Fibroblast of lung (primary cell): ENCODE data around the gene COL25A1. TPM values are rescaled to one million over a fixed set of nuclear protein-coding genes. Genes with fewer than 3 reads are reported as not detected.

Experiments
- DNase-seq, 2 donors: peaks; one replicate each; pipeline versions ENCODE4 v3.0.0 to v3.0.0-alpha.2; 2010; ENCODE audit warnings: low read depth in 2 of 2
- H2AFZ ChIP-seq: 2 replicates; pipeline ENCODE4 v1.5.1; 2012; ENCODE audit warnings: low read length, control low read depth, inconsistent platforms
- H3K27ac ChIP-seq: 2 replicates; pipeline ENCODE4 v1.5.1; 2011; ENCODE audit warnings: low read length, control low read depth; ENCODE audit not compliant: insufficient read depth
- H3K27me3 ChIP-seq: 2 replicates; pipeline ENCODE4 v1.5.1; 2011; ENCODE audit warnings: mild to moderate bottlenecking, low read length; ENCODE audit not compliant: control insufficient read depth, insufficient read depth
- H3K36me3 ChIP-seq: 2 replicates; pipeline ENCODE4 v1.5.1; 2011; ENCODE audit warnings: low read length; ENCODE audit not compliant: control insufficient read depth, insufficient read depth
- H3K4me1 ChIP-seq: 2 replicates; pipeline ENCODE4 v1.5.1; 2011; ENCODE audit warnings: low read length; ENCODE audit not compliant: control insufficient read depth, insufficient read depth; ENCODE audit errors: extremely low read depth
- H3K4me2 ChIP-seq: 2 replicates; pipeline ENCODE4 v1.5.1; 2011; ENCODE audit warnings: low read length, control low read depth; ENCODE audit not compliant: insufficient read depth; ENCODE audit errors: extremely low read depth
- H3K4me3 ChIP-seq, 4 experiments: fragments of 200-600 bp in 1 of 4; sonication (generic) in 1 of 4; replicated peaks in 1 of 4; 2 replicates each; pipeline ENCODE4 v1.5.1; 2011 to 2016; ENCODE audit warnings: low read length in 4 of 4, low read depth in 3 of 4, mild to moderate bottlenecking in 3 of 4, control low read depth in 2 of 4, inconsistent platforms in 1 of 4, mixed read lengths in 1 of 4; ENCODE audit not compliant: insufficient read depth in 1 of 4; ENCODE audit errors: control extremely low read depth in 1 of 4
- H3K79me2 ChIP-seq: 2 replicates; pipeline ENCODE4 v1.5.1; 2012; ENCODE audit warnings: mild to moderate bottlenecking, low read length, inconsistent platforms; ENCODE audit not compliant: control insufficient read depth, insufficient read depth
- H3K9ac ChIP-seq: 2 replicates; pipeline ENCODE4 v1.5.1; 2011; ENCODE audit warnings: mild to moderate bottlenecking, low read length, control low read depth; ENCODE audit not compliant: insufficient read depth
- H3K9me3 ChIP-seq: 2 replicates; pipeline ENCODE4 v1.5.1; 2012; ENCODE audit warnings: low read depth, low read length; ENCODE audit not compliant: control insufficient read depth, insufficient read depth
- H4K20me1 ChIP-seq: 2 replicates; pipeline ENCODE4 v1.5.1; 2011; ENCODE audit warnings: low read length; ENCODE audit not compliant: control insufficient read depth, insufficient read depth; ENCODE audit errors: extremely low read depth
- CTCF ChIP-seq, 2 donors: IDR thresholded peaks in 1 of 2; conservative IDR thresholded peaks in 1 of 2; 1 replicate in 1 of 2; 2 replicates in 1 of 2; pipeline ENCODE4 v1.5.1; 2011 to 2012; ENCODE audit warnings: low read length in 2 of 2, control low read depth in 1 of 2, inconsistent platforms in 1 of 2, low read depth in 1 of 2, mild to moderate bottlenecking in 1 of 2
- EZH2 ChIP-seq: IDR thresholded peaks from 2 replicates; pipeline ENCODE4 v1.5.1; 2012; ENCODE audit warnings: low read length, control low read depth, mild to moderate bottlenecking; ENCODE audit errors: missing control alignments
- polyA plus RNA-seq, 2 donors: library from polyadenylated mRNA; depleted of rRNA in 1 of 2; stranded (reverse) in 1 of 2; unstranded in 1 of 2; fragments of >200 nt; gene quantifications; 2 replicates each; pipeline ENCODE4 v1.2.1, GENCODE V29; 2011 to 2012; ENCODE audit warnings: missing spikeins in 1 of 2
- total RNA-seq: library from RNA; depleted of rRNA; stranded (reverse); fragments of >200 nt; gene quantifications from 2 replicates; pipeline ENCODE4 v1.2.1, GENCODE V29; 2014

The COL25A1 gene
- total and polyA plus RNA-seq, 2 donors (not counting 1 experiment from before 2014, with no cell fraction given) = under 0.01 to 0.01 TPM

- no peak for DNase-seq
- no peak overlapping the region for H3K4me2 ChIP-seq
- H3K27me3 ChIP-seq = no peaks in the 10 kb centered on the region
- H3K9me3 ChIP-seq = no peaks in the 10 kb centered on the region
- no peaks in the 10 kb centered on the region for H3K79me2 ChIP-seq
- H3K4me3 ChIP-seq = no peak overlapping the region
- H3K36me3 ChIP-seq = no peaks in the 10 kb centered on the region
- no peak for TF ChIP-seq CTCF (conservative IDR thresholded peaks at IDR 0.05 in 1 of 2, IDR thresholded peaks at IDR 0.05 in 1 of 2; ENCODE audit: low read depth in 1 of 2, low read length in 2 of 2)
- TF ChIP-seq EZH2 = no peak
- no peak overlapping the region for H3K27ac ChIP-seq
- H4K20me1 ChIP-seq = no peaks in the 10 kb centered on the region
- no peak overlapping the region for H2AFZ ChIP-seq
- no peaks in the 10 kb centered on the region for H3K4me1 ChIP-seq
- H3K9ac ChIP-seq = no peak overlapping the region
These were observed 11.0 kb upstream of the COL25A1 start for GRCh38 chr4:109313168-109314133.

GRCh38 chr4:109303140-109303496 is 660 bp upstream of the COL25A1 start:
- no peaks in the 10 kb centered on the region for H3K36me3 ChIP-seq
- DNase-seq = peak; percentile 10 to 35
- H2AFZ ChIP-seq = peak overlapping the region; percentile 56
- H3K4me2 ChIP-seq = peak overlapping the region; percentile 70
- H4K20me1 ChIP-seq = no peaks in the 10 kb centered on the region
- H3K4me1 ChIP-seq = no peaks in the 10 kb centered on the region
- H3K79me2 ChIP-seq = no peaks in the 10 kb centered on the region
- peak overlapping the region; percentile 18 to 52 (median 36) for H3K4me3 ChIP-seq
- peaks cover 29% of the 10 kb centered on the region for H3K27me3 ChIP-seq
- H3K27ac ChIP-seq = no peak overlapping the region
- H3K9ac ChIP-seq = no peak overlapping the region
- no peaks in the 10 kb centered on the region for H3K9me3 ChIP-seq
- TF ChIP-seq EZH2 (peak; percentile 88), CTCF (conservative IDR thresholded peaks at IDR 0.05 in 1 of 2, IDR thresholded peaks at IDR 0.05 in 1 of 2; ENCODE audit: low read depth in 1 of 2, low read length in 2 of 2) (no peak)

- DNase-seq = no peak
- peak overlapping the region; percentile 18 to 59 (median 36) for H3K4me3 ChIP-seq
- no peaks in the 10 kb centered on the region for H3K9me3 ChIP-seq
- H3K4me1 ChIP-seq = no peaks in the 10 kb centered on the region
- peak overlapping the region; percentile 70 for H3K4me2 ChIP-seq
- H3K27ac ChIP-seq = no peak overlapping the region
- H3K9ac ChIP-seq = no peak overlapping the region
- TF ChIP-seq EZH2 (peak; percentile 89), CTCF (conservative IDR thresholded peaks at IDR 0.05 in 1 of 2, IDR thresholded peaks at IDR 0.05 in 1 of 2; ENCODE audit: low read depth in 1 of 2, low read length in 2 of 2) (no peak)
- H3K27me3 ChIP-seq = peaks cover 29% of the 10 kb centered on the region
- H2AFZ ChIP-seq = peak overlapping the region; percentile 45
- no peaks in the 10 kb centered on the region for H3K79me2 ChIP-seq
- H4K20me1 ChIP-seq = no peaks in the 10 kb centered on the region
- H3K36me3 ChIP-seq = no peaks in the 10 kb centered on the region
These were observed 652 bp downstream of the COL25A1 start for GRCh38 chr4:109301651-109302360.
